ENCODE measurements around the gene RBP5.

Gene RBP5

GRCh38 chr12:7161811-7162210 lies 33.1 kb upstream of the RBP5 start:
- DNase-seq (ENCODE audit: low read depth), result no peak
- no peak for TF ChIP-seq CTCF (conservative IDR thresholded peaks at IDR 0.05; ENCODE audit: low read depth, low read length)
- no peak overlapping the region for H3K4me3 ChIP-seq (ENCODE audit: low read length)

- no peak for DNase-seq (ENCODE audit: low read depth)
- no peak overlapping the region for H3K4me3 ChIP-seq (ENCODE audit: low read length)
- TF ChIP-seq CTCF (conservative IDR thresholded peaks at IDR 0.05; ENCODE audit: low read depth, low read length), result no peak
These were observed 32.6 kb upstream of the RBP5 start for GRCh38 chr12:7161327-7161726.

GRCh38 chr12:7160183-7160582 lies 31.5 kb upstream of the RBP5 start:
- no peak for TF ChIP-seq CTCF (conservative IDR thresholded peaks at IDR 0.05; ENCODE audit: low read depth, low read length)
- no peak for DNase-seq (ENCODE audit: low read depth)
- no peak overlapping the region for H3K4me3 ChIP-seq (ENCODE audit: low read length)

GRCh38 chr12:7158781-7159609 lies 30.3 kb upstream of the RBP5 start:
- no peak overlapping the region for H3K4me3 ChIP-seq (ENCODE audit: low read length)
- TF ChIP-seq CTCF (conservative IDR thresholded peaks at IDR 0.05; ENCODE audit: low read depth, low read length), result no peak
- no peak for DNase-seq (ENCODE audit: low read depth)

GRCh38 chr12:7157391-7157790 lies 28.7 kb upstream of the RBP5 start:
- no peak for DNase-seq (ENCODE audit: low read depth)
- no peak for TF ChIP-seq CTCF (conservative IDR thresholded peaks at IDR 0.05; ENCODE audit: low read depth, low read length)
- no peak overlapping the region for H3K4me3 ChIP-seq (ENCODE audit: low read length)

- H3K4me3 ChIP-seq (ENCODE audit: low read length), result no peak overlapping the region
- no peak for TF ChIP-seq CTCF (conservative IDR thresholded peaks at IDR 0.05; ENCODE audit: low read depth, low read length)
- DNase-seq (ENCODE audit: low read depth), result no peak
These were observed 27.8 kb upstream of the RBP5 start for GRCh38 chr12:7156259-7157197.
